PC-3 (cell line): Measurements from ENCODE around the gene C2CD5. TPM values are rescaled to one million over a fixed set of nuclear protein-coding genes. Genes with fewer than 3 reads are reported as not detected.
"Not testable (repeated sequence)": the region's sequence is repeated elsewhere in the genome, so short reads cannot be mapped to it uniquely, and the experiment has no call there.

Source experiments
- ATAC-seq: fragments of 200-7000 bp; cut with Tn5 transposase; 2 replicates; pipeline ENCODE4 v1.9.1; 2020; ENCODE audit warnings: mild to moderate bottlenecking, moderate library complexity
- BruUV-seq: library from RNA; stranded (reverse); fragments of 400-500 nt; replicated peaks from 2 replicates; lab custom pipeline; 2021; lab: Mats Ljungman, UMichigan
- CTCF ChIA-PET: fragments of 300-600 bp; sonication (Branson Sonifier 250); formaldehyde crosslinking; loops from one replicate; lab custom pipeline; 2022; ENCODE audit warnings: antibody characterized with exemption; lab: Charles Lee
- POLR2A ChIA-PET: fragments of 300-600 bp; sonication (Branson Sonifier 250); formaldehyde crosslinking; loops from one replicate; lab custom pipeline; 2022; ENCODE audit warnings: antibody characterized with exemption; ENCODE audit not compliant: unreplicated experiment; lab: Charles Lee
- DNase-seq: peaks from one replicate; pipeline ENCODE4 v3.0.0-alpha.2; 2015
- H2AFZ ChIP-seq: fragments of 300-600 bp; sonication (generic); 2 replicates; pipeline ENCODE4 v1.6.0; 2016; ENCODE audit warnings: antibody characterized with exemption, low read length
- H3F3A ChIP-seq: fragments of 300-600 bp; sonication (generic); one replicate; pipeline ENCODE4 v1.6.0; 2017; ENCODE audit warnings: antibody characterized with exemption, low read length, control low read depth, mild to moderate bottlenecking; ENCODE audit not compliant: unreplicated experiment
- H3K27ac ChIP-seq: fragments of 300-600 bp; sonication (generic); 2 replicates; pipeline ENCODE4 v1.5.1; 2016; ENCODE audit warnings: mild to moderate bottlenecking, low read length
- H3K27me3 ChIP-seq: fragments of 300-600 bp; sonication (generic); 2 replicates; pipeline ENCODE4 v1.6.1; 2016; ENCODE audit warnings: low read length, mixed read lengths
- H3K36me3 ChIP-seq: fragments of 300-600 bp; sonication (generic); 2 replicates; pipeline ENCODE4 v1.6.1; 2016; ENCODE audit warnings: low read depth, mixed run types, low read length, mixed read lengths
- H3K4me1 ChIP-seq: fragments of 300-600 bp; sonication (generic); 2 replicates; pipeline ENCODE4 v1.5.1; 2016; ENCODE audit warnings: low read length; ENCODE audit not compliant: insufficient read depth
- H3K4me2 ChIP-seq: fragments of 300-600 bp; sonication (generic); 2 replicates; pipeline ENCODE4 v1.6.0; 2016; ENCODE audit warnings: low read length
- H3K4me3 ChIP-seq: fragments of 300-600 bp; sonication (generic); 2 replicates; pipeline ENCODE4 v1.5.1; 2016; ENCODE audit warnings: mild to moderate bottlenecking, low read length, mixed read lengths
- H3K79me2 ChIP-seq: fragments of 300-600 bp; sonication (generic); 2 replicates; pipeline ENCODE4 v1.6.1; 2017; ENCODE audit warnings: low read length, mixed read lengths
- H3K9ac ChIP-seq: fragments of 300-600 bp; sonication (generic); 2 replicates; pipeline ENCODE4 v1.6.0; 2016; ENCODE audit warnings: mild to moderate bottlenecking, low read length
- H3K9me2 ChIP-seq: fragments of 300-600 bp; sonication (generic); replicated peaks from 2 replicates; pipeline ENCODE4 v1.6.1; 2016; ENCODE audit warnings: mixed run types, low read length, mixed read lengths
- H3K9me3 ChIP-seq: fragments of 300-600 bp; sonication (generic); 2 replicates; pipeline ENCODE4 v1.6.1; 2016; ENCODE audit warnings: low read length, mixed read lengths
- H4K20me1 ChIP-seq: fragments of 300-600 bp; sonication (generic); 2 replicates; pipeline ENCODE4 v1.6.1; 2016; ENCODE audit warnings: low read length, mixed read lengths
- EZH2 ChIP-seq: fragments of 300-600 bp; sonication (generic); IDR thresholded peaks from one replicate; pipeline ENCODE4 v1.6.1; 2017; ENCODE audit warnings: antibody characterized with exemption, mild to moderate bottlenecking, low read length; ENCODE audit not compliant: unreplicated experiment
- EZH2phosphoT487 ChIP-seq: fragments of 300-600 bp; sonication (generic); IDR thresholded peaks from 2 replicates; pipeline ENCODE4 v1.6.1; 2018; ENCODE audit warnings: mild to moderate bottlenecking, antibody characterized with exemption, low read length, borderline replicate concordance
- intact Hi-C: fragments of 100-400 bp; cut with micrococcal nuclease; formaldehyde crosslinking; loops from 2 replicates; pipeline ENCODE4 v1.9.0; 2023
- total RNA-seq: library from RNA; depleted of rRNA; stranded (reverse); fragments of >200 nt; gene quantifications from 2 replicates; pipeline ENCODE4 v1.2.3, GENCODE V29; 2014
- TF ChIP-seq, protein P1 (sequence below): fragments of 300-600 bp; sonication (generic); conservative IDR thresholded peaks from 2 replicates; pipeline ENCODE4 v1.5.1; 2017; ENCODE audit warnings: antibody characterized with exemption, low read depth, mild to moderate bottlenecking, low read length

The C2CD5 gene
- total RNA-seq, 1 experiment from 2014 or later = 12.7 TPM

DNA sequence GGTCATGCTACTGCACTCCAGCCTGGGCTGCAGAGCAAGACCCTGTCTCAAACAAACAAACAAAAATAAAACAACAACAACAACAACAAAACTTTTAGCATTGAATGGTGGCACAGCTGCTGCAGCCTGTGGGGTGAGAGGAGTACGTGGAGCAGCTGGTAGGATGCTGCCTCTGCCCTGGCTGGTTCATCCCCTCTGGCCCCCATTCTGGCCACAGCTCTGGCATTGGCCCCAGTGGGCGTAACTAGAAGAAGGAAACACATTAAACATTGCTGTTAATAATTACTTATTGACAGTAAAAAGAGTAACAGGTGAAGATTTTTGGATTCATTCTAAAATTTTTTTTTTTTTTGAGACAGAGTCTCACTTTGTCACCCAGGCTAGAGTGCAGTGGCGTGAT lies 28.8 kb upstream of the C2CD5 start:
- no peaks in the 10 kb centered on the region for H3F3A ChIP-seq
- ChIA-PET CTCF (no interaction called here), POLR2A (no interaction called here)
- H3K27me3 ChIP-seq = no peaks in the 10 kb centered on the region
- TF ChIP-seq, protein P1, sequence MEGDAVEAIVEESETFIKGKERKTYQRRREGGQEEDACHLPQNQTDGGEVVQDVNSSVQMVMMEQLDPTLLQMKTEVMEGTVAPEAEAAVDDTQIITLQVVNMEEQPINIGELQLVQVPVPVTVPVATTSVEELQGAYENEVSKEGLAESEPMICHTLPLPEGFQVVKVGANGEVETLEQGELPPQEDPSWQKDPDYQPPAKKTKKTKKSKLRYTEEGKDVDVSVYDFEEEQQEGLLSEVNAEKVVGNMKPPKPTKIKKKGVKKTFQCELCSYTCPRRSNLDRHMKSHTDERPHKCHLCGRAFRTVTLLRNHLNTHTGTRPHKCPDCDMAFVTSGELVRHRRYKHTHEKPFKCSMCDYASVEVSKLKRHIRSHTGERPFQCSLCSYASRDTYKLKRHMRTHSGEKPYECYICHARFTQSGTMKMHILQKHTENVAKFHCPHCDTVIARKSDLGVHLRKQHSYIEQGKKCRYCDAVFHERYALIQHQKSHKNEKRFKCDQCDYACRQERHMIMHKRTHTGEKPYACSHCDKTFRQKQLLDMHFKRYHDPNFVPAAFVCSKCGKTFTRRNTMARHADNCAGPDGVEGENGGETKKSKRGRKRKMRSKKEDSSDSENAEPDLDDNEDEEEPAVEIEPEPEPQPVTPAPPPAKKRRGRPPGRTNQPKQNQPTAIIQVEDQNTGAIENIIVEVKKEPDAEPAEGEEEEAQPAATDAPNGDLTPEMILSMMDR = no peak
- TF ChIP-seq EZH2phosphoT487 (no peak), EZH2 (no peak)
- H4K20me1 ChIP-seq = no peaks in the 10 kb centered on the region
- no TSS peak for BruUV-seq
- H3K9me2 ChIP-seq = no peaks in the 10 kb centered on the region
- H3K4me2 ChIP-seq = no peak overlapping the region
- H3K4me1 ChIP-seq = peaks cover 7% of the 10 kb centered on the region
- H3K27ac ChIP-seq = no peak overlapping the region
- no peaks in the 10 kb centered on the region for H3K36me3 ChIP-seq
- no peak for DNase-seq
- no peak overlapping the region for H2AFZ ChIP-seq
- intact Hi-C loops = no loop called here
- H3K4me3 ChIP-seq = no peak overlapping the region
- no peaks in the 10 kb centered on the region for H3K9me3 ChIP-seq
- no peaks in the 10 kb centered on the region for H3K79me2 ChIP-seq
- no peak for ATAC-seq
- H3K9ac ChIP-seq = no peak overlapping the region

DNA sequence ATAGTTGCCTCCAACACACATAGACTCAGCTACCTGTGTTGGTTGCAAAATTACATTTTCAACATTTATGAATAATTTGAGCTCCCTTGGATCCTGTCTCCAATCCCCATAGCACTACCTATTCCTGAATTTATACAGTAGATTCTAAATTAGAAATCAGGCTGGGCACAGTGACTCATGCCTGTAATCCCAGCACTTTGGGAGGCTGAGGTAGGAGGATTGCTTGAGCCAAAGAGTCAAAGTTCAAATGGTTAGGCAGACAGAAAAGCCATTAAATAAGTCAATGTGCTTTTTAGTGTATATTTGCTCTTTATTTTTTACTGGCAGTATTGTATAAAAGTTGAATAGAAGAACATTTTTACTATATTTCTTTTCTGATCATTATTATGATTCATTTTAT lies 24.9 kb upstream of the C2CD5 start:
- no peaks in the 10 kb centered on the region for H3F3A ChIP-seq
- ChIA-PET CTCF (no interaction called here), POLR2A (no interaction called here)
- H3K27ac ChIP-seq = no peak overlapping the region
- no TSS peak for BruUV-seq
- H3K9me2 ChIP-seq = no peaks in the 10 kb centered on the region
- no peak for TF ChIP-seq EZH2phosphoT487
- TF ChIP-seq EZH2 = no peak
- H3K9me3 ChIP-seq = no peaks in the 10 kb centered on the region
- no peaks in the 10 kb centered on the region for H4K20me1 ChIP-seq
- no peaks in the 10 kb centered on the region for H3K36me3 ChIP-seq
- intact Hi-C loops = no loop called here
- no peak overlapping the region for H3K4me2 ChIP-seq
- H3K27me3 ChIP-seq = no peaks in the 10 kb centered on the region
- no peak overlapping the region for H3K4me3 ChIP-seq
- no peak overlapping the region for H3K9ac ChIP-seq
- ATAC-seq = no peak; the same call in 1 of the 2 replicates
- no peak for DNase-seq
- no peaks in the 10 kb centered on the region for H3K79me2 ChIP-seq
- no peak overlapping the region for H2AFZ ChIP-seq
- no peaks in the 10 kb centered on the region for H3K4me1 ChIP-seq

DNA sequence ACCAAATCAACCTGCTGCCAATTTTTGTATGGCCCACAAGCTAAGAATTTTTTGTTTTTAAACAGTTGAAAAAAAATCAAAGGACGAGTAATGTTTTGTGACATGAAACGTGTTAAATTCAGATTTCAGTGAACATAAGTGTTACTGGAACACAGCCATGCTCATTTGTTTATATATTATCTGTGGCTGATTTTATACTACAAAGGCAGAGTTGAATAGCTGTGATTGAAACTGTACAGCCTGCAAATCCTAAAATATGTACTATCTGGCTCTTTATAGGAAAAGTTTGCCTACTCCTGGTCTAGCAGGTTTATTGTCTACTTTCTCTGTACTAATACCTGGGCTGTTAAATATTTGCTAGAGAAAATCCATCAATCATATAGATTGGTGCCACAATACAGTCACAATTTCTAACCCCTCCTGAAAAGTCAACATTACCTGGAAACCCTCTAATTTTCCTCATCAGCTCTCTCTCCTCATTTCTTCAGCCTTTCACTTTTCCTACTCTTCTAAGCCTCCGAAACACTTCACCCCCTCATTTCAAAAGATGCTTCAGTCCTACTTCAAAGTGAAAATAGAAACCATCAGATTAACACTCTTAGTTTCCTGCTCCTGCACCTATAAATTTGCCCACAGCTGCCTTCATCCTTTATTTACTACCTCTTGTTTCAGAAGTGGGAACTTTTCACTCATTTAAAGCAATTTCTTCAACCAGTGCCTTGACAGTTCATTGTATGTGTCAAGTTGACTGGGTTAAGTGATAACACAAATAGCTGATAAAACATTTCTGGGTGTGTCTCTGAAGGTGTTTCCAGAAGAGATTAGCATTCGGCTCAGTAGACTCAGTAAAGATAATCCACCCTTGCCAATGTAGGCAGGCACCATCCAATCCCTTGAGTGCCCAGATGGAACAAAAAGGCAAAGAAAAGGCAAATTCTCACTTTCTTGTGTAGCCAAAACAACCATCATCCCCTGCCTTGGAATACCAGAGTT lies 18.0 kb upstream of the C2CD5 start:
- no peaks in the 10 kb centered on the region for H3F3A ChIP-seq
- POLR2A ChIA-PET = no interaction called here
- H3K4me1 ChIP-seq = no peaks in the 10 kb centered on the region
- H3K9me3 ChIP-seq = no peaks in the 10 kb centered on the region
- CTCF ChIA-PET = no interaction called here
- no peaks in the 10 kb centered on the region for H4K20me1 ChIP-seq
- H3K4me3 ChIP-seq = no peak overlapping the region
- ATAC-seq (no peak), DNase-seq (no peak)
- TF ChIP-seq, protein P1 = no peak
- TF ChIP-seq EZH2 = no peak
- TF ChIP-seq EZH2phosphoT487 = no peak
- intact Hi-C loops = no loop called here
- no peaks in the 10 kb centered on the region for H3K79me2 ChIP-seq
- H3K27me3 ChIP-seq = no peaks in the 10 kb centered on the region
- no peak overlapping the region for H3K27ac ChIP-seq
- H3K9me2 ChIP-seq = no peaks in the 10 kb centered on the region
- H2AFZ ChIP-seq = no peak overlapping the region
- no peak overlapping the region for H3K9ac ChIP-seq
- BruUV-seq = no TSS peak
- no peaks in the 10 kb centered on the region for H3K36me3 ChIP-seq
- no peak overlapping the region for H3K4me2 ChIP-seq

DNA sequence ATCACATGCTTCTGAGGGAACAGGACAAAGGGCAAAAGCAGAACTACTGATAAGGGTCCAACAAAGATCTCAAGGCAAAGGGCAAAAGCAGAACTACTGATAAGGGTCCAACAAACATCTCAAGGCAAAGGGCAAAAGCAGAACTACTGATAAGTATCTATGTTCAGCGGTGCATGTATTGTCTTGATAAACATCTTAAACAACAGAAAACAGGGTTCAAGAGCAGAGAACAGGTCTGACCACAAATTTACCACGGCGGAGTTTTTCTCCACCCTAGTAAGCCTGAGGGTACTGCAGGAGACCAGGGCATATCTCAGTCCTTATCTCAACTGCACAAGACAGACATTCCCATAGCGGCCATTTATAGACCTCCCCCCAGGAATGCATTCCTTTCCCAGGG lies 10.4 kb upstream of the C2CD5 start:
- H3K36me3 ChIP-seq, DNase-seq, H4K20me1 ChIP-seq, H3K9ac ChIP-seq, H3K9me3 ChIP-seq, H3K4me2 ChIP-seq, POLR2A ChIA-PET, BruUV-seq, H3K4me1 ChIP-seq, H3K79me2 ChIP-seq, H3F3A ChIP-seq, CTCF ChIA-PET, H3K9me2 ChIP-seq, H2AFZ ChIP-seq, ATAC-seq, H3K27me3 ChIP-seq, H3K4me3 ChIP-seq, H3K27ac ChIP-seq, intact Hi-C loops: not testable (repeated sequence)
